RPMI8226 (cell line): ENCODE data around the gene GLT6D1.
"Not testable (repeated sequence)": the region's sequence is repeated elsewhere in the genome, so short reads cannot be mapped to it uniquely, and the experiment has no call there.

Experiments used
- DNase-seq: peaks from one replicate; pipeline ENCODE4 v3.0.0-alpha.2; 2015

GLT6D1 gene

GRCh38 chr9:135664801-135665794 is 25.8 kb upstream of the GLT6D1 start:
- DNase-seq: no peak

GRCh38 chr9:135664266-135664665 is 24.9 kb upstream of the GLT6D1 start:
- DNase-seq: no peak

GRCh38 chr9:135663857-135664256 is 24.5 kb upstream of the GLT6D1 start:
- no peak for DNase-seq

GRCh38 chr9:135663451-135663770 is 24.1 kb upstream of the GLT6D1 start:
- no peak for DNase-seq

- no peak for DNase-seq
Observed at GRCh38 chr9:135662758-135663450, 23.6 kb upstream of the GLT6D1 start, which contains the start of gene LCN9. Gene LCN9 (plus strand): TSS chr9:135663309. CDS start chr9:135663322, 13 bp downstream.

- no peak for DNase-seq
Observed at GRCh38 chr9:135661816-135662560, 22.6 kb upstream of the GLT6D1 start.

GRCh38 chr9:135660407-135660806 is 21.1 kb upstream of the GLT6D1 start:
- no peak for DNase-seq

GRCh38 chr9:135659252-135659651 is 19.9 kb upstream of the GLT6D1 start:
- DNase-seq: no peak

- no peak for DNase-seq
Observed at GRCh38 chr9:135657416-135657815, 18.1 kb upstream of the GLT6D1 start.

- DNase-seq: no peak
Observed at GRCh38 chr9:135655317-135655716, 16.0 kb upstream of the GLT6D1 start.

- DNase-seq: no peak
Observed at GRCh38 chr9:135650408-135650807, 11.1 kb upstream of the GLT6D1 start.

GRCh38 chr9:135649508-135649907 is 10.2 kb upstream of the GLT6D1 start:
- no peak for DNase-seq

- DNase-seq: no peak
Observed at GRCh38 chr9:135648494-135649410, 9.4 kb upstream of the GLT6D1 start.

- no peak for DNase-seq
Observed at GRCh38 chr9:135647884-135648283, 8.5 kb upstream of the GLT6D1 start.

- DNase-seq: no peak
Observed at GRCh38 chr9:135644631-135645218, 5.4 kb upstream of the GLT6D1 start.

- no peak for DNase-seq
Observed at GRCh38 chr9:135641745-135642144, 2.4 kb upstream of the GLT6D1 start.

GRCh38 chr9:135641047-135641446 is 1.7 kb upstream of the GLT6D1 start:
- no peak for DNase-seq

GRCh38 chr9:135636930-135637530 is 2.3 kb downstream of the GLT6D1 start:
- not testable (repeated sequence) for DNase-seq

- no peak for DNase-seq
Observed at GRCh38 chr9:135632841-135633240, 6.5 kb downstream of the GLT6D1 start.

GRCh38 chr9:135624282-135624681 is 15.1 kb downstream of the GLT6D1 start:
- no peak for DNase-seq

- no peak for DNase-seq
Observed at GRCh38 chr9:135622415-135623020, 16.8 kb downstream of the GLT6D1 start.
